ENCODE results near the gene TBATA.

TBATA gene

GRCh38 chr10:70742537-70743429, 42.4 kb downstream of the TBATA start:
- no peak for DNase-seq (ENCODE audit: low spot score)

DNA sequence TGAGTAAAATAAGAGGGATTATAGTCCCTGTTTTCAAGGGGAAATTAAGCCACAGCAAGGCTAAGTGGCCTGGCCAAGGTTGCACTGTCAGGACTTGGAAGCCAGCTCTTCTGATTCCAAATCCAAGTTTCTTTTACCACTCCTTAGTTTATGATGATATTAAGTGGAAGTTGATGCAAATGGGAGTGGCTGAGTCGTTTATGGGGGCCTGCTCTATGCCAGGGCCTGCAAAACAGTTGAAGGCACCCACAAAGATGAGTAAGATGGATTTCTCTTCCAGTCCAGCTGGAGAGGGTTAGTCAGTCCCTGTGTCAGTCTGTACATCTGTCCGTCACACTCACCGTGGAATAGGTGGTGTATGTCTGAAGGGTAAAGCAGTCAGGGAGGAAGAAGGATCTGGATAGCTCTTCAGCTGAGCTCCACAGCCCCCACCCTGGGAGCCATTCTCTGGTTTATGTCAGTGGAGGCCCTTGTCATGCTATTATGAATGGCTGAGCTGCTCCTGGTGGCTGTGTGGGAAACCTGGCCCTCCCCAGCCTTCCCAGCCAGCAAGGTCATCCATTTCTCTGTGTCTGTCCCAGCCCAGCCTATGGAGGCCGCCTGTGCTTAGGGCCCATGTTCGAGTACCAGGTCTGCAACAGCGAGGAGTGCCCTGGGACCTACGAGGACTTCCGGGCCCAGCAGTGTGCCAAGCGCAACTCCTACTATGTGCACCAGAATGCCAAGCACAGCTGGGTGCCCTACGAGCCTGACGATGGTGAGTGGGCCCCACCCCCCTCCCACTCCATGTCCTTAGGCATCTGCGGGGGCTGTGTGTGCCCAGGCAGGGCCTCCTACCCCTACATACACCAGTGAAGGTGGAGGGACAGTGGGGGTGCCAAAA, 44.5 kb downstream of the TBATA start:
- no peak for DNase-seq (ENCODE audit: low spot score)

GRCh38 chr10:70738761-70739121, 46.4 kb downstream of the TBATA start:
- DNase-seq (ENCODE audit: low spot score): no peak

GRCh38 chr10:70738006-70738760, 47.0 kb downstream of the TBATA start:
- no peak for DNase-seq (ENCODE audit: low spot score)

GRCh38 chr10:70737250-70737649, 47.9 kb downstream of the TBATA start:
- DNase-seq (ENCODE audit: low spot score): no peak

DNA sequence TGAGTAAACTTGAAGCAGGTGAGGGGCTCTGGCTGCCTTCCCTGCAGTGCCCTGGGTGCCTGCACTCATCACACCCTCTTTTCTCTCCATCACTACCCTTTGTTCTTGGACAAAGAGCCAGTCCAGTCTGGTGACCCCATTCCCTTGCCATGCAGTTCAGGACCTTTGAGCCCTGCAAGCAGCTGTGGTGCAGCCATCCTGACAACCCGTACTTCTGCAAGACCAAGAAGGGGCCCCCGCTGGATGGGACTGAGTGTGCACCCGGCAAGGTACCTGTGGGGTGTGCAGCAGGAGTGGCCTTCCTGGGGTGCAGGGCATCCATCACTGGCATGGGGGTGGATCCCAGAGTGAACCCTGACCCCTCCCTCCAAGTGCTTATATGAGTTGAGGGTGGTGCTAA, 48.7 kb downstream of the TBATA start:
- no peak for DNase-seq (ENCODE audit: low spot score)

DNA sequence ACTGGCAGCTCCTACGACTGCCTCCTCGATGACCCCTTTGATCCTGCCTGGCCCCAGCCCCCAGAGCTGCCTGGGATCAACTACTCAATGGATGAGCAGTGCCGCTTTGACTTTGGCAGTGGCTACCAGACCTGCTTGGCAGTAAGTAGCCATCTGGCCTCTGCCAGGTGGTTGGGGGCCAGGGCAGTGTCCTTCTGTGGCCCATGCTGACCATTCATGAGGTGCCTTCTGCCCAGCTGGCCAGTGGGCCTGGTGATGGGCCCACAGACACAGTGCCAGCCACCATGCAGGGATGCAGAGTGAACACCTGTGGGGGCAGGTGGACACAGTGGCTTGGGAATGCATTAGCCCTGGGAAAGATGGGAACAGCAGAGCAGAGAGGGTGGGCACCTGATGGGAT, 50.0 kb downstream of the TBATA start:
- DNase-seq (ENCODE audit: low spot score): peak; percentile 58

DNA sequence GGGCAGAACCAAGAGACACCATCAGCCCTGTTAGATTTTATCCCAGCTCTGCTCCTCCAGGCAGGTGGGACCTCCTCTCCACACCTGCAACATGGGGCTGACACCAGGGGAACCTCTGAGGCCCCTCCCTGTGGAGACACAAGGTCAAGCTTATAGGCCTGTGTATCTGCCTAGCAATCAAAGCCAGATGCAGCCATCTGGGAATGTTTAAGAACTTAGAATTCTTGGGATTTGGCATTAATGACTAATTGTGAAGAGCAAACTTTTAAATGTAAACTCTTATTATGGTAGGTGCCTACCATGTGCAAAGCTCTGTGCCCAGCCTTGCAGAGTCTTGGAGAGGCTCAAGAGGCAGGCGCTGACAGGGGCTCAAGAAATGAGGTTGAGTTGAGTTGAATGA, 52.1 kb downstream of the TBATA start:
- DNase-seq (ENCODE audit: low spot score): no peak

- no peak for DNase-seq (ENCODE audit: low spot score)
Observed at GRCh38 chr10:70732569-70732968, 52.6 kb downstream of the TBATA start.

GRCh38 chr10:70730955-70731354, 54.2 kb downstream of the TBATA start:
- no peak for DNase-seq (ENCODE audit: low spot score)

GRCh38 chr10:70729763-70730357, 55.3 kb downstream of the TBATA start:
- DNase-seq (ENCODE audit: low spot score): peak; percentile 28

GRCh38 chr10:70728328-70728727, 56.8 kb downstream of the TBATA start:
- no peak for DNase-seq (ENCODE audit: low spot score)

GRCh38 chr10:70726909-70727495, 58.2 kb downstream of the TBATA start:
- no peak for DNase-seq (ENCODE audit: low spot score)

DNA sequence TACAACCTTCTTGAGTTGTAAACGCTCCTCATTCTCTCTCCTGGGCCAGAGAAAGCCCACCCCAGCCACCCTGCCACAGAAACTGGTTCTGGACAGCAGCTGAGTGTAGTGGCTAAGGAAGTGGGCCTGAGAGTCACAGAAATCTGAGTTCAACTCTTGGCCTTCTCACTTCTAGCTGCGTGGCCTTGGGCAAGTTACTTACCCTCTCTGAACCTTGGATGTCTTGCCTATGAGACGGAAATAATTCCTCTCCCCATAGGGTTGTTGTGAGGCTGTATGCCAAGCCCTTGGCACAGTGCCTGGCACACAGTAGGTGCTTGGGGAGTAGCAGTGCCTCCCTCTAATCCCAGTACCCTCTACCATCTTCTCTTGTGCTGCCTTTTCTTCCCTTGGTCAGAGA, 61.4 kb downstream of the TBATA start:
- DNase-seq (ENCODE audit: low spot score): no peak

DNA sequence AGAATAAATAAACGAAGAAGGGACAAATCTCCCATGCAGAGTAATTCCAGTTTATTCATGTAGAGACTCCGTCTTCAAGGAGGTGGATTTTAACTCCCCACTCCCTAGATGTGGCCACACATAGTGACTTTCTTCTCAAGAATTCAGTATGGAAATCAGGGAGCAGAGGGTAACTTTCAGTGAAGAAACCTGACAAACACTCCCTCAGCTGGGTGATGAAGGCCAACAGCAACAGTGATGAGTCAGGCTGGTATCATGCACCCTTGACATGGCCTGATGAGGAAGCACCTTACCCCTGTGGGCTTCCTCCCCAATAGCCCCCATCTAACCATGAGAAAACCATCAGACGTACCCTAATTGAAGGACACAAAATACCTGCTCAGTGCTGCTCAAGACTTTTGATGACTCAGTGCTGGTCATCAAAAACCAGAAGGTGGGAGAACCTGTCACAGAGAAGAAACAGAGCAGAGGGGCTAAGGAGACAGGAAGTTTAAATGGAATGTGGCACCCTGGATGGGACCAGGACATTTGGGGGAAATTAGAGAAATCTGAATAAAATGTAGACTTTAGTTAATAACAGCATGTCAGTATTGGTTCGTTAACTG, 62.3 kb downstream of the TBATA start:
- DNase-seq (ENCODE audit: low spot score): no peak

Data from cerebellar cortex (tissue), 1 donor.